DMS 273 (cell line): ENCODE results near the gene SLC1A4.

ENCODE experiments used
- DNase-seq: peaks from one replicate; lab custom pipeline; 2025; ENCODE audit not compliant: unreplicated experiment; lab: John Stamatoyannopoulos, UW

SLC1A4 gene

GRCh38 chr2:65071499-65072180 lies 82.4 kb downstream of the SLC1A4 start:
- peak; percentile 23 for DNase-seq

GRCh38 chr2:65072181-65072970 lies 83.2 kb downstream of the SLC1A4 start:
- DNase-seq, result no peak
